Body of pancreas (tissue), 4 donors: ENCODE data around the gene CDO1.

Source experiments
- POLR2A ChIP-seq, 3 donors: fragments of 450-650 bp; IDR thresholded peaks; one replicate each; pipeline ENCODE4 v1.6.1; 2016; ENCODE audit warnings: antibody characterized with exemption in 3 of 3, mild to moderate bottlenecking in 2 of 3
- TF ChIP-seq, protein P1 (sequence below), 7 experiments: fragments of 450-650 bp in 4 of 7; fragments of 200-600 bp in 3 of 7; sonication (generic) in 3 of 7; IDR thresholded peaks; one replicate each; pipeline ENCODE4 v1.5.1; 2016 to 2019; ENCODE audit warnings: antibody characterized with exemption in 7 of 7

DNA sequence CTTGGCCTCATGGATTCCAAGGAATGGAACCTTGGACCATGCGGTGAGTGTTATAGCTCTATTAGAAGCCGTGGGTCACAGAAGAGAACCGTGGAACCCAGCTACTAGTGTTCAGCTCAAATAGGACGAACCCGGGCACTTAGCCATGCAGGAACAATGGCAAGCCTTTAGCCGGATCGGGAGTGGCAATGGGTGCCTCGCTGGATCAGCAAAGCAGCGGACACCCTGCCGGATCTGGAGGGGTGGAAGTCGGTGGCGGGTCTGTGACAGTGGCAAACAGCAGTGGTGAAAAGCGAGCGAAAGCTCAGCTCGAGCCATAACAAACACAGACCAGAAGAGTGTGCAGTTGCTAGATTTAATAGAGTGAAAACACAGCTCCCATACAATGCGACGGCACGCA is 2.4 kb upstream of the CDO1 start:
- TF ChIP-seq, protein P1, sequence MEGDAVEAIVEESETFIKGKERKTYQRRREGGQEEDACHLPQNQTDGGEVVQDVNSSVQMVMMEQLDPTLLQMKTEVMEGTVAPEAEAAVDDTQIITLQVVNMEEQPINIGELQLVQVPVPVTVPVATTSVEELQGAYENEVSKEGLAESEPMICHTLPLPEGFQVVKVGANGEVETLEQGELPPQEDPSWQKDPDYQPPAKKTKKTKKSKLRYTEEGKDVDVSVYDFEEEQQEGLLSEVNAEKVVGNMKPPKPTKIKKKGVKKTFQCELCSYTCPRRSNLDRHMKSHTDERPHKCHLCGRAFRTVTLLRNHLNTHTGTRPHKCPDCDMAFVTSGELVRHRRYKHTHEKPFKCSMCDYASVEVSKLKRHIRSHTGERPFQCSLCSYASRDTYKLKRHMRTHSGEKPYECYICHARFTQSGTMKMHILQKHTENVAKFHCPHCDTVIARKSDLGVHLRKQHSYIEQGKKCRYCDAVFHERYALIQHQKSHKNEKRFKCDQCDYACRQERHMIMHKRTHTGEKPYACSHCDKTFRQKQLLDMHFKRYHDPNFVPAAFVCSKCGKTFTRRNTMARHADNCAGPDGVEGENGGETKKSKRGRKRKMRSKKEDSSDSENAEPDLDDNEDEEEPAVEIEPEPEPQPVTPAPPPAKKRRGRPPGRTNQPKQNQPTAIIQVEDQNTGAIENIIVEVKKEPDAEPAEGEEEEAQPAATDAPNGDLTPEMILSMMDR (IDR thresholded peaks at IDR 0.05): no peak
- TF ChIP-seq POLR2A (IDR thresholded peaks at IDR 0.05): no peak
